Esophagus squamous epithelium (tissue), 5 donors: ENCODE measurements around the gene CWC27. TPM values are rescaled to one million over a fixed set of nuclear protein-coding genes. Genes with fewer than 3 reads are reported as not detected.

ENCODE experiments used
- DNase-seq: peaks from one replicate; lab custom pipeline; 2025; lab: John Stamatoyannopoulos, UW
- H3K27ac ChIP-seq, 4 donors: fragments of 200-600 bp; sonication (generic); one replicate each; pipeline ENCODE4 v1.5.1; 2016 to 2019; ENCODE audit warnings: mild to moderate bottlenecking in 1 of 4
- H3K27me3 ChIP-seq, 4 donors: fragments of 200-600 bp; sonication (generic); 1 replicate in 3 of 4; 2 replicates in 1 of 4; pipeline versions ENCODE4 v1.5.1 to v1.6.0; 2017 to 2021; ENCODE audit warnings: antibody characterized with exemption in 1 of 4
- H3K36me3 ChIP-seq, 3 donors: fragments of 200-600 bp; sonication (generic); one replicate each; pipeline ENCODE4 v1.5.1; 2016 to 2019
- H3K4me1 ChIP-seq, 3 donors: fragments of 200-600 bp; sonication (generic); one replicate each; pipeline ENCODE4 v1.5.1; 2017 to 2019
- H3K4me3 ChIP-seq, 4 donors: fragments of 200-600 bp; sonication (generic); 1 replicate in 3 of 4; 2 replicates in 1 of 4; pipeline ENCODE4 v1.5.1; 2016 to 2019; ENCODE audit warnings: mild to moderate bottlenecking in 2 of 4, moderate library complexity in 1 of 4
- H3K9me3 ChIP-seq, 3 donors: fragments of 200-600 bp; sonication (generic); one replicate each; pipeline ENCODE4 v1.5.1; 2016 to 2019
- CTCF ChIP-seq, 6 experiments: fragments of 450-650 bp in 4 of 6; fragments of 200-600 bp in 2 of 6; sonication (generic) in 2 of 6; IDR thresholded peaks; one replicate each; pipeline ENCODE4 v1.5.1; 2016 to 2019; ENCODE audit warnings: antibody characterized with exemption in 6 of 6, mild to moderate bottlenecking in 4 of 6, moderate library complexity in 4 of 6
- POLR2A ChIP-seq, 4 donors: fragments of 450-650 bp; IDR thresholded peaks; one replicate each; pipeline ENCODE4 v1.6.1; 2017; ENCODE audit warnings: antibody characterized with exemption in 4 of 4, mild to moderate bottlenecking in 4 of 4, moderate library complexity in 3 of 4
- WGBS, 2 donors: methylation state at CpG; one replicate each; pipeline ENCODE4 v1.1.5; 2018; 5-methylcytosine and 5-hydroxymethylcytosine counted together
- intact Hi-C: fragments of 100-400 bp; cut with DNase I; formaldehyde crosslinking; loops from one replicate; pipeline ENCODE4 v1.15.0; 2022
- total RNA-seq, 4 donors: library from RNA; depleted of rRNA; stranded (reverse); fragments of >200 nt; gene quantifications; one replicate each; pipeline ENCODE4 v1.1.0, GENCODE V29; 2016
- donor health status: DM: yes; HTN: yes; CAD: no.

The CWC27 gene
- total RNA-seq, 4 donors from 2014 or later = 9.9 to 15.6 (median 12.1) TPM

DNA sequence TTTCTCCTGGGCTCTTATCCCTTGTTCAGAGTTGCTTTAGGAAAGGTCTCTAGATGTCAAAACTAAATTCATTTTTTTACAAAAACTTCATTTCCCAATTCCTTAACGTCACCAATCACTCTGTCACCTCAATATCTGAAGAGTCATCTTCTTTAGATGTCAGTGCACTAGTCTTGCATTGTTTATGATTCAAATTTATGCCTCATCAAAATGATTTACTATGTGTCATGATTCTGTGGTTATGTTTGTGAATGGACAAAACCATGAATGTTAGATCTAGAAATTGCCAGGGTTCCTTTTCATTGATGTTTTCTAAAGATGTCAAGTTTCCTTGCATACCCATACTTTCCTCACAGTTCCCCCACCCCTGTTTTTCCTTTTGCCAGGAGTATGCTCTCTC, 21.5 kb downstream of the CWC27 start:
- WGBS, 2 donors = 79 to 95% methylated on average over 1 of the region's 1 CpG
- DNase-seq = no peak
- Histone ChIP-seq H3K27me3 (no peaks in the 10 kb centered on the region), H3K4me1 (no peaks in the 10 kb centered on the region), H3K36me3 (peaks cover 3 to 30% (median 4%) of the 10 kb centered on the region in 3 donors), H3K4me3 (no peak overlapping the region), H3K27ac (no peak overlapping the region), H3K9me3 (no peaks in the 10 kb centered on the region)
- no peak for TF ChIP-seq POLR2A (IDR thresholded peaks at IDR 0.05)
- no peak for TF ChIP-seq CTCF (IDR thresholded peaks at IDR 0.05)
- intact Hi-C loops = no loop called here

- intact Hi-C loops = no loop called here
- TF ChIP-seq POLR2A (IDR thresholded peaks at IDR 0.05) = no peak
- no peaks in the 10 kb centered on the region for H3K27me3 ChIP-seq
- no peak for DNase-seq
- H3K27ac ChIP-seq = no peak overlapping the region
- H3K36me3 ChIP-seq = peaks cover 3 to 12% (median 4%) of the 10 kb centered on the region in 3 donors
- no peaks in the 10 kb centered on the region for H3K9me3 ChIP-seq
- no peak overlapping the region for H3K4me3 ChIP-seq
- no peaks in the 10 kb centered on the region for H3K4me1 ChIP-seq
Measured at GRCh38 chr5:64792469-64792868, 23.7 kb downstream of the CWC27 start.

DNA sequence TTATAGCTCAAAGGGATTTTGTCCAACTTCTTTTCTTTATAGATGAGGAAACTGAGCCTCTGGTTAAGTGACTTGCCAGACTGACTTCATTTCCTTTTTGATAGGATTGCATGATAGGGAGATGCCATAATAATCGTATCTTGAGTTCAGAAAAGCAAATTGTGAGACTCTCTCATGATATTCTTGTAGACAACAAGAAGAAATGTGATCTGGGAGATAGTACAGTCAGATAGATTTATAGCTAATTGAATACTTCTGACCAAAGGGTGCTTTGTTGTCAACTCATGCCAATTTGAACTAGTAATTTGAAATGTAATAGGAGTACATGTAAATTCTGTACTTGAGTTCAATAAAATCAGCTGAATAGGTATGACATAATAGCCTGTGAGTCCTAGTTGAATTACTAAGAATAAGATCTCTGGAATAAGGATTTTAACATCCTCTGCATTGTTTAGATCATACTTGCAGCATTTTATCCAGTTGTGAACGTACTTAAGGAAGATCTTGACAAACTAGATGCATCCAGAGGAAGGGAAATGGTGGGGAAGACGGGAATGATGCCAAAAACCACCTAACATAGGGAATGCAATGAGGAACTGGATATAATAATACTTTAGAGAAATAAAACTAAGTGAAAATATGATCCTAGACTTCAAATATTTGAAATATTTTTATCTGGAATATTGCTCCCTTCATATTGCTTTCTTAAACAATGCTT, 25.5 kb downstream of the CWC27 start:
- intact Hi-C loops = no loop called here
- Histone ChIP-seq H3K4me3 (no peak overlapping the region), H3K27me3 (no peaks in the 10 kb centered on the region), H3K4me1 (no peaks in the 10 kb centered on the region), H3K27ac (no peak overlapping the region), H3K36me3 (peaks cover 3 to 12% (median 4%) of the 10 kb centered on the region in 3 donors), H3K9me3 (no peaks in the 10 kb centered on the region)
- TF ChIP-seq CTCF (IDR thresholded peaks at IDR 0.05) (no peak), POLR2A (IDR thresholded peaks at IDR 0.05) (no peak)
- 82 to 84% methylated on average over 3 of the region's 3 CpGs for WGBS, 2 donors
- DNase-seq = no peak

DNA sequence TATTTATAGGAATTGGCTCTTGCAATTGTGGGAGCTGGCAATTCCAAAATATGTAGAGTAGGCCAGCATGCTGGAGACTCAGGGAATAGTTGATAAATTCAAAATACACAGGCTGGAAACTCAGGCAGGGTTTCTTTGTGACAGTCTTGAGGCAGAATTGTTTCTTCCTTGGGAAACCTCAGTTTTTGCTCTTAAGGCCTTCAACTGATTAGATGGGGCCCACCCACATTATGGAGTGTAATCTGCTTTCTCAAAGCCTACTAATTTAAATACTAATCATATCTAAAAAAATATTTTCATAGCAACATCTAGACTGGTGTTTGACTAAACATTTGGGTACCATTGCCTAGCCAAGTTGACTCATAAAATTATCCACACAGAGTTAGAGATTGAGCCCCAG, 27.6 kb downstream of the CWC27 start:
- TF ChIP-seq CTCF (IDR thresholded peaks at IDR 0.05) (no peak), POLR2A (IDR thresholded peaks at IDR 0.05) (no peak)
- intact Hi-C loops = no loop called here
- Histone ChIP-seq H3K9me3 (no peaks in the 10 kb centered on the region), H3K27ac (no peak overlapping the region), H3K27me3 (no peaks in the 10 kb centered on the region), H3K4me3 (no peak overlapping the region), H3K36me3 (peaks cover 3 to 12% (median 4%) of the 10 kb centered on the region in 3 donors), H3K4me1 (no peaks in the 10 kb centered on the region)
- no peak for DNase-seq

- intact Hi-C loops = no loop called here
- 92 to 94% methylated on average over 2 of the region's 2 CpGs for WGBS, 2 donors
- H3K9me3 ChIP-seq = no peaks in the 10 kb centered on the region
- H3K27ac ChIP-seq = no peak overlapping the region
- no peaks in the 10 kb centered on the region for H3K4me1 ChIP-seq
- peaks cover 0 to 58% (median 0%) of the 10 kb centered on the region in 3 donors for H3K36me3 ChIP-seq
- H3K4me3 ChIP-seq = no peak overlapping the region
- TF ChIP-seq CTCF (IDR thresholded peaks at IDR 0.05) (no peak), POLR2A (IDR thresholded peaks at IDR 0.05) (no peak)
- DNase-seq = no peak
- no peaks in the 10 kb centered on the region for H3K27me3 ChIP-seq
Measured at GRCh38 chr5:64800926-64801325, 32.2 kb downstream of the CWC27 start.
